ENCODE data around the gene TAF1B. TPM values are rescaled to one million over a fixed set of nuclear protein-coding genes. Genes with fewer than 3 reads are reported as not detected.

Gene TAF1B
- 22.9 to 41.9 TPM (median 24.9 TPM) in 5 replicates for total RNA-seq (2022; extraction: Qiagen RNA extraction)

DNA sequence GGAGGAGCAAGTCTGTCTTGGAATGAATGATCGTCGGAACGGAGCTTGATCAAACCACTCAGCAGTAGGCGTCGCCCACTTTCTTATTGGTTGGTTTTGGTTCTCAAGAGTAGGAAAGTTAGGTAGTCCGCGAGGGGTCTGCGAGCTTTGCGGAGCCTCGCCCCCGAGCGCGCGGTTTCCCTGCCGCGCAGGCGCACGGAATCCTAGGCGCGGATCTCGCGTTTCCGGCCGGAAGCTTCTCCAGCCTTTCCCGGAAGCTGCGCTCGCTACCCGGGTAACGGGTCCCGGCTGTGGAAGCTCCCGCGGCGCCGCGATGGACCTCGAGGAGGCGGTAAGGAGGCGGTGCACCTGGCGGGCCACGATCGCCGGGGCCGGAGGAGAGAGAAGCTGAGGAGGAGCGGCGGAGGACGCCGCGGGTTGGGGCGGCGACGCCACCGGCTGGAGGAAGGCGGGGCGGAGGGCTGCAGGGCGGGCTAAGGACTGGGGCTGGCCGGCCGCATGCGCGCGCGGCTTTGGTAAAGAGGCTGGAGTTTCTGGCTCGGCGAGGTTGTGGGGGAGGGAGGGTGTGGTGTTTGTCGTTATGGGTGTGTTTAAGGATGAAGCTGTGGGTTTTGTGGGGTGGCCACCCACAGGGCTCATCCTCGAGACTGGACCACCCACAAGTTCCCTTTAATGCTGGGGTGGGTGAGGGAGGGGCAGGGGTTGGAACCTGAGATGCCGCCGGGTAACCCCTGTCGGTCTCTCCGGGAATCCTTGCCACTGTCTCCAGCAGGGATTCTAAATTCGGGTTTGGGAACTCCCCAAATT, at the start of gene TAF1B:
Gene TAF1B (plus strand): TSS at position 246 of the 807 bp plus-strand sequence. CDS start 68 bp downstream, at position 314.

DNA sequence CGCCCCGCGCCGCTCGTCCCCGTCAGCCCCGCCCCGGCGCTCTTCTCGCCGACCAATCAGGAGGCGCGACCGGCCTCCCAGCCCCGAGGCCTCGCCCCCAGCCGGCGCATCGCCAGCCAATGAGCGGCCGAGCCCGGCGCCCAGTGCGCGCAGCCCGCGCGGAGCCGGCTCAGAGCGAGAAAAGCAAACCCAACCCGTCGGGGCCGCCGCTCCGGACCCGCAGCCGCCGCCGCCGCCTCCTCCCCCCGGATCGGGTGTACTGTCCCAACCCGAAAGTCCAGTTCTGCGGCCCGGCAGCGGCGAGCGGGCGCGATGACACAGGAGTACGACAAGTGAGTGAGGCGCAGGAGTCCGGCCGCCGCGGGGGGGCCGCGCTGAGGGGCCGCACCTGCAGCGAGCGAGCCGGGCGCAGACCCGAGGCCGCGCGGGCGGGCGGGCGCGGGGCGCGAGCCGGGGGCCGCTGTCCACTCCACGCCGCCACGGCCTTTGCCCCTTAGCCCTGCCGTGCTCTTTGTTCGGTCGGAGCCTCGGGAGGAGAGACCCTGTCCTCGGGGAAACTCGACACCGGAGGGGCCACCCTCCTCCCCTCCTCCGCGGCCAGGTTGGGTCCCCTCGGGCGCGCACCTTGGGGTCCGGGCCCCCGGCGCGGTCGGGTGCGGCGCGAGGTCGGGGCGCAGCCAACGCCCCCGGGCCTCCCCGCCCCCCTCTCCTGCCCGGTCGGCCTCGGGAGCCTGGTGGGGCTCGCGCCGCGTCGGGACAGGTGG, 108.4 kb downstream of the TAF1B start, which contains the start of gene GRHL1:
Gene GRHL1 (plus strand): TSS at position 172 of the 764 bp plus-strand sequence. CDS start 141 bp downstream, at position 313.

Other genes with a start within 250 kb of the TAF1B start
- 887 to 1,003 TPM (median 952 TPM) in 5 replicates for gene YWHAQ, start 212.5 kb upstream of the TAF1B start, total RNA-seq (2022; extraction: Qiagen RNA extraction)
- 0.88 to 1.5 TPM (median 1.1 TPM) in 5 replicates for gene GRHL1, start 108.2 kb downstream of the TAF1B start, total RNA-seq (2022; extraction: Qiagen RNA extraction)
- 3.1 to 4.7 TPM (median 3.9 TPM) in 5 replicates for gene KLF11, start 200.1 kb downstream of the TAF1B start, total RNA-seq (2022; extraction: Qiagen RNA extraction)
- gene CYS1, start 236.9 kb downstream of the TAF1B start, total RNA-seq (2022; extraction: Qiagen RNA extraction), result 1.1 to 2.0 TPM (median 1.5 TPM) in 5 replicates

Measured in A549 treated with Mapracorat at 1 μM for 4 hours (cell line).